T-helper 1 cell (primary cell): ENCODE results near the gene PRKCSH.
"Not testable (repeated sequence)": the region's sequence is repeated elsewhere in the genome, so short reads cannot be mapped to it uniquely, and the experiment has no call there.

Source experiments
- DNase-seq, 5 donors: peaks; one replicate each; pipeline ENCODE4 v3.0.0-alpha.2; 2012 to 2020

Gene PRKCSH

DNA sequence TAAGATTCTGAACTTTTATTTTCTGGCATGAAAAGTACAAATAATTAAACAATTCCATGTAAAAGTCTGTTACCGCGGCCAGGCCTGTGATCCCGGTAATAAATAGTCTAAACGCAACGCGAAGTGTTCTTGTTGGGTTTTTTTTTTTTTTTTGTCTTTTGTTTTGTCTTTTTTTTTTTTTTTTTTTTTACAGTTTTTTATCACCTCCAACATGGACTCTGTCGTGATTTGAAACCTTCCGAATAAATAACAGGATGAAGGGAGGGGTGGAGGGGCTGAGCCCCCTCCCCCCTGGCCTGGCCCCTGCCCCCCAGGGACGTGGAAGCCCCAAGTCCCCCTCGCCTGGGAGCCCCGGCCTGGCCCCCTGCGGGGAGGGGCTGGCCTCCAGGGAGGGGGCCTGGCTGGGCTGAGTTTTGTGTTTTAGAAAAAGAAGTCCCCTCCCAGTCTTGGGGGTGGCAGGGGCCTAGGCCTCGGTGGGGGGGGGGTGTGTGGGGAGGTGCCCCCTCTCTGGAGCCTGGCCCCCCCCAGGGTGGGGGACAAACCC lies 16.0 kb downstream of the PRKCSH start:
- DNase-seq, result no peak

DNA sequence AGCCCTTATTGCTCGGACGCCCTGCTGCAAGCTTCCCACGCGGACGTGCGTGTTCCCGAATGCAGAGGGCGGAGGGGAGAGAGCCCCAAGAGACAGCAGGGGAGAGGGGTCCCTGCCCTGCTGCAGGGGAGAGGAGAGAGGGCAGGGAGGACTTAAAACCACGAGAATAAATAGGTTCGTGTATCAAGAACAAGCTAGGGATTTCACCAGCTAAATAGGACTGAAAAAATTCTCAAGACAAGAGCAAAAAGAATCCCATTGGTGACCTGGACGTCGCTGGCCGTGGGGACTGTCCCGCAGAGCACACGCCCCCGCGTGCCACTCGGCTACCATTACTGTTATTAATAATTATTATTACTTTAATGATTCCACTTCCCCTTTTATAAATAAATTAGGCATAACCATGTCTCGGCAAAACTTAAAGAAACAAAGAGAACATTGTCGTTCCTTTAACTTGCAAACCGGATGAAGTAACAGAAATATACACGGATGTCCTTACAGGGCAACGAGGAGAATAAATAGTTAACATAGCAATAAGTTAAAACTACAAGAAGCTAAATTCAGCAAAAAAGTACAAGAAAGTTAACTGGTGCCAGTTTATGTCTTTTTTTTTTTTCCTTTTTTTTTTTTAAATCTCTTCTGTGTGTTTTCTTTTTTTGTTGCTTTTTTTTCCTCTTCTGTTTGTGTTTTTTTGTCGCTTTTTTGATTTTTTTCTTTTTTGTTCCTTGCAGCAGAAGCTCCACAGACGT lies 16.6 kb downstream of the PRKCSH start:
- no peak for DNase-seq

DNA sequence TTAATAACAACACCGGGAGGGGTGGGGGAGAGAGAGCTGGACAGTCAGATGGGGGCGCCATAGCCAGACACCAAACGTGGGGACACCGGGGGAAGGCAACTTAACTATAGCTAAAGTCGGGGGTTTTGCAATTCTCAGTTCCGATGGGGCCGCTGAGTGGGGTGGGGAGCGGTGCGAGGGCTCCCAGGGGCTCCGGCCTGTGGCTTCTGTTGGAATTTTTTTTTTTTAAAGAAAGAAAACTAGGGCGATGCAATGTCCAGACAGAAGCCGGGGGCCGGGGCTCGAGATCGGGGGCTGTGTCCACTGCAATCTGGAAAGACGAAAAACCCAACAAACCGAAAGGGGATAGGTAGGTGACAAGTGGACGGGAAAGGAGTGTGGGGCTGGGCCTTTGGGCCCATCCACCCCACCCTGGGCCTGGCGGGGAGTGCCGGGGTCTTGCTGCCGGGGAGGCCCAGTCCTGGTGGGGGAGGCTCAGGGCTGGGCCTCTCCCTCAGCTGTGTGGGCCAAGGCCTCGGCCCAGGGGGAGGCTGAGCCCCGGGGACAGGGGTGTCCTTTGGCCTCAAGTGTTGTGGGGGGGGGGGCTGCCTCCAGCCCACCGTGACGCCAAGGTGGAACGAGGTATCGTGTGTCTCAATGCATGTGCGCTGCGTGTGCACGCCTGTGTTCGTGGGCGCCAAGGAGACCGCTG lies 17.3 kb downstream of the PRKCSH start:
- DNase-seq, result no peak

DNA sequence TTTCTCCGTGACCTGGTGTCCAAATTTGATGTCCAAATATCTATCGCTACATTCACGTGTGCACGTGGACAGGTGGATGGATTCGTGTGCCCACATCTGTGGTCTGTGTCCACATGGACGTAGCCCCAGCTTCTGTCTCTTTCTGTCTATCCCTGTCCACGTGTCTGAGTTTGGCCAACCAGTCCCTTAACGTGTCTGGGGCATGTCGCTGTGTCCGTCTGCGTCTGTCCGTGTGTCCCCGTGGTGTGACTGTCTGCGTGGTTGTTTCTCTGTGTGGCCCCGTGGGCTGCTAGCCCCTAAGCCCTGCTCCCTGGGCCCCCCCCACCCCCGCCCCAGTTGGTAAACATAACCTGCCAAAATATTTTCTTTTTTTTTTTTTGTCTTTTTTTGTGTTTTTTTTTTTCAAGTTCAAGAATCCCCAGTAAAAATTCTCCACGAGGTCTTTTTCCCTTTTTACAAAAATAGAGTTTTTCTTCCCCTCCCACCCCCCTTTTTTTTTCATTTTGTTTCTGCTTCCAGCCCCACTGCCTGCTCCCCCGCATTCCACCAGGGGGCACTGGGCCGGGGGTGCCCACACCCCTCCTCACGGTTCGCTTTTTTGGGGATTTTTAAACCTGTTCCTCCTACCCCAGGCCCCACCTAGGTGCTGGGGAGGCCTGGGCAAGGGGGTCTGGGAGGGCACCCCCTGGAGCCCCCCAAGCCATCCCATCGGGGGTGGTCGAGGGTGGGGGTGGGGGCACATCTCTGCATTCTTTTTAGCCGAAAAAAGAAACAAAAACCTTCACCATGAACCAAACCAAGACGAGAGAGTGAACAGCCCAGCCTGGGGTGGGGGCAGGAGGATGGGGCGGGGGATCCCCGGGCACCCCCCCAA lies 18.3 kb downstream of the PRKCSH start:
- no peak for DNase-seq

DNA sequence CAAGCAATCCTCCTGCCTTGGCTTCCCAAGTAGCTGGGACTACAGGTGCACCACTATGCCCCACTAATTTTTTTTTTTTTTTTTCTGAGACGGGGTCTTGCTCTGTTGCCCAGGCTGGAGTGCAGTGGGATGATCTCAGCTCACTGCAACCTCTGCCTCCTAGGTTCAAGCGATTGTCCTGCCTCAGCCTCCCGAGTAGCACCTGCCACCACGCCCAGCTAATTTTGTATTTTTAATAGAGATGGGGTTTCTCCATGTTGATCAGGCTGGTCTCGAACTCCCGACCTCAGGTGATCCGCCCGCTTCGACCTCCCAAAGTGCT lies 19.8 kb downstream of the PRKCSH start:
- DNase-seq, result not testable (repeated sequence)

DNA sequence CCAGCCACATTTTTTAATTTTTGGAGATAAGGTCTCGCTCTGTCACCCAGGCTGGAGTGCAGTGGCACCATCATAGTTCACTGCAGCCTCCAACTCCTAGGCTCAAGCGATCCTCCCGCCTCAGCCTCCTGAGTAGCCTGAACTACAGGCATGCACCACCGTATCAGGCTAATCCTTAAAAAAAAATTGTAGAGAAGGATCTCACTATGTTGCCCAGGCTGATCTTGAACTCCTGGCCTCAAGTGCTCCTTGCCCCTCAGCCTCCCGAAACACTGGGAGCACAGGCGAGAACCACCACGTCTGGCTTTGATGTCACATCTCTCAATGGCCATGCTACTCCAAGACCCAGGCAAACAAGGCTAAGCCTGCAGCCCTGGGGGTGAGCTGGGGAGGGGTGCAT lies 21.2 kb downstream of the PRKCSH start:
- DNase-seq, result no peak

DNA sequence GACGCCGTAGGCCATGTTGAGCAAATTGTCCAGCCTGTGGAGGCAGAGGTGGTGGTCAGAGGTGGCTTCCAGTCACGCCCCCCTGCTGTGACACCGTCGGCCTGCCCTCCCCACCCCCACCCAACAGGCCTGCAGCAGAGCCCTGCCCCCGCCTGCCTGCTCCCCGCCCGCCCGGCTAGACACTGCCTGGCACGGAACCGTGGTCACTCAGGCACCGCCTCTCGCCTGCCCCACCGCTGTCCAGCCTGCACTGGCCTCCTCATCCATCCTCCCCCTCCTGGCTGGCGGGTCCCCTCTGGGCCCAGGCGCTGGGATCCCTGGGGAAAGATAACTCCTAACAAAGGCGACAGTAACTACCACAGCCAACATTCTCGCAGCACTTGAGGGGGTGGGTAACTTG lies 21.7 kb downstream of the PRKCSH start:
- no peak for DNase-seq

DNA sequence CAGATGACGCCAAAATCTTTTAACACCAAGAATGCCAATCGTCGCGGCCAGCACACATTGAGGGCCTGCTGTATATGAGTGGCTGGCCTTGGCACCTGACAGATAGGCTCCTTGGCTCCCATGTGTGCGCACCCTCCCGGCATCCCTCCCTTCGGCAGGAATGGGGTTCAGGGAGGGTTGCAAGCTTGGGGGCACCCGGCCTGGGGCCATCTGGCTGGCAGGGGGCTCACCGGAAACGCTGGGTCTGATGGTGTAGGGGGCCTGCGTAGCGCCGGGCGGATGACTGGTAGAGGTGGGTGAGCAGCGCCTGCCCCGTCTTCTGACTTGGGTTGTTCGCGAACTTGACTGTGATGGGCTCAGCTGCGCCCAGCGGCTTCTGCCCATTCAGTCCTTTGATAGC lies 22.4 kb downstream of the PRKCSH start:
- DNase-seq, result no peak

DNA sequence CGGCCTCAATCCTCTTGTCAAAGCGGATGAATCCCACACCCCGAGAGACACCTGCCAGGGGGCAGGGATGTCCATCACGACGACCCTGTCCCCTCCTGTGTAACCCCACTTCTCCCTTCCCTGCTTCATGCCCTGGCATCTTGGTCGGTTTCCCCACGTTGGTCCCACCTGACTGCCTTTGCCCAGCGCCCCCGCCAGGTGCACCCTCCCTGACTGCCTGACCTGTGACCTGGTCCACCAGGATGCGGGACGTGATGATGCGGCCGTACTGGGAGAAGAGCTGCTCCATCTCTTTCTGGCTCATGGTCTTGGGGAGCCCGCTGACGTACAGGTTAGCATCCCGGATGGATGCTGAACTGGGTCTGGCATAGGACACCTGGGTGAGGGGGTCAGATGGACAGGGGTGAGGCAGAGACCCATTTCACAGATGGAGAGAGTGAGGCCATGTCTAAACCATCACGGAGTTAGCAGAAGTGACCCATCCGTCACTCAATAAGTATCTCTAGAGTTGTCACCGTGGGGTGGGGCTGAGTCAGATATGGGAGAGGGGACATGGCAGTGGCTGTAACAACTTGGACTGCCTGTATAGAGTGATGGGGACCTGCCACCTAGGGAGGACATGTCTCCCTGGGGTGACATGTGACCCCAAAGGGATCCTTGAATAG lies 22.9 kb downstream of the PRKCSH start:
- DNase-seq, result no peak

DNA sequence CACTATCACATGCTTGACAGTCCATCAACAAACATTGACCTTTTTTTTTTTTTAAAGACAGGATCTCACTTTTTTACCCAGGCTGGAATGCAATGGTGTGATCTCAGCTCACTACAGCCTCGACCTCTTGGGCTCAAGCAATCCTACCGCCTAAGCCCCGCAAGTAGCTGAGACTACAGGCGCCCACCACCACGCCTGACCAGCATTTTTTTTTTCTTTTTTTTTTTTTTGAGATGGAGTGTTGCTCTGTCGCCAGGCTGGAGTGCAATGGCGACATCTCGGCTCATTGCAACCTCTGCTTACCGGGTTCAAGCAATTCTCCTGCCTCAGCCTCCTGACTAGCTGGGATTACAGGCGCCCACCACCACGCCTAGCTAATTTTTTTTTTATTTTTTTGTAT lies 23.5 kb downstream of the PRKCSH start:
- not testable (repeated sequence) for DNase-seq

DNA sequence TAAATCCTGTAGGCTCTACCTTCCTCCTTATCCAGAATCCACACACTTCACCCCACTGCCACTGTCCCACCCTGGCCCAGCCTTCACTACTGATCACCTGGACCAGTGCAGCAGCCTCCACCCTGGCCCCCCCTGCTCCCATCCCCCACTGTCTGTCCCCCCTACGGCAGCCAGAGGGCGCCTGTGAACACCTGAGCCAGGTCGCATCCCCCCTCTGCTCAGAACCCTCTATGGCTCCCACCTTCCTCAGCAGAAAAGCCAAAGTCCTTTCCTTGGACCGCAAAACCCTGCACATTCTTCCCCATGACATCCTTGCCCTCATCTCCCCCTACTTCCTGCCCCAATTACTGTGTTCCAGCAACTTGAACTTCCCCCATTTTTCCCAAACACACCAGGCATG lies 24.8 kb downstream of the PRKCSH start:
- DNase-seq, result no peak

DNA sequence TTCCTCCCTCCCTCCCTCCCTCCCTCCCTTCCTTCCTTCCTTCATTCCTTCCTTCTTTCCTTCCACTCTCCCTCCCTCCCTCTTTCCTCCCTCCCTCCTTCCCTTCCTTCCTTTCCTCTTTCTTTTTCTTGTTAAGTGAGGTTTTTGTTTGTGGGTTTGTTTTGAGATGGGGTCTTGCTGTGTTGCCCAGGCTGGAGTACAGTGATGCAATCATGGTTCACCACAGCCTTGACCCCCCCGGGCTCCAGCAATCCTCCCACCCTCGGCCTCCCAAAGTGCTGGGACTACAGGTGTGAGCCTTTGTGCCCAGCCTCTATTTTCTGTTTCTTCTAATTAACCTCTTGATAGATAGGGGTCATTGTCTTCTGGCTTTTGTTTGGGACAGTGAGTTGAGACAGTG lies 26.0 kb downstream of the PRKCSH start:
- DNase-seq, result no peak

DNA sequence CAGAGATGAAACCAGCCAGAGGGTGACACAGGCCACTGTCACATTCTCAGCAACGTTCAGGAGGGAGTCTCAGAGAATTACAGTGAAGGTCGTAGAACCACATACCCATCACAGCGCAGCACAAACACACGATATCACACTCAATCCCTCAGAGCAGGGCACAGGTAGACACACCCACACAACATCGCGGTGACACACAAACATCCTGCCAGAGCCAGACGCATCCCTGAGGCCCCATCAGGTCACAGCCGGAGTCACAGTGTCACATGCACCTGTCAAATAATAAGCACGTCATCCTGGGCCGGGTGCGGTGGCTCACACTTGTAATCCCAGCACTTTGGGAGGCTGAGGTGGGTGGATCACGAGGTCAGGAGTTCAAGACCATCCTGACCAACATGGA lies 28.0 kb downstream of the PRKCSH start:
- no peak for DNase-seq

DNA sequence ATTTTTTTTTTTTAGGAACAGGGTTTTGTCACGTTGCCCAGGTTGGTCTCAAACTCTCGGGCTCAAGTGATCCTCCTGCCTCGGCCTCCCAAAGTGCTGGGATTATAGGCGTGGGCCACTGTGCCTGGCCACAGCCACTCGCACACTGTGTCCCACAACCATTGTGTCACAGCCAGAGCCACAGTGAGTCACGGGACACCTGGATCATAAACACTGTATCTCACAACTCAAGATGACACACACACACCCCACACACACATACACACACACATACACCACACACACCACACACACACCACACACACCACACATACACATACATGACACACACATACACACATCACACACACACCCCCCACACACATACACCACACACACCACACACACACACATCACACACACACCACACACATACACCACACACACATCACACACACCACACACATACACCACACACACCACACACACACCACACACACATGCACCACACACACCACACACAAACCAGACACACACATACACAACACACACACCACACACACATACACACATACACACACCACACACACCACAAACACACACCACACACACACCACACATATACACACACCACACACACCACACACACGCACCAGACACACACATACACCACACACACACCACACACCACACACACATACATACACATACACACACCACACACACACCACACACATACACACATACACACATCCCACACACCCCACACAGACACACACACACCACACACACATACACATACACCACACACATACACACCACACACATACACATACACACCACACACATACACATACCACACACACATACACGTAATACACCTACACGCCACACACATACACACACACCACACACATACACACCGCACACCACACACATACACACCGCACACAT lies 29.2 kb downstream of the PRKCSH start:
- no peak for DNase-seq

DNA sequence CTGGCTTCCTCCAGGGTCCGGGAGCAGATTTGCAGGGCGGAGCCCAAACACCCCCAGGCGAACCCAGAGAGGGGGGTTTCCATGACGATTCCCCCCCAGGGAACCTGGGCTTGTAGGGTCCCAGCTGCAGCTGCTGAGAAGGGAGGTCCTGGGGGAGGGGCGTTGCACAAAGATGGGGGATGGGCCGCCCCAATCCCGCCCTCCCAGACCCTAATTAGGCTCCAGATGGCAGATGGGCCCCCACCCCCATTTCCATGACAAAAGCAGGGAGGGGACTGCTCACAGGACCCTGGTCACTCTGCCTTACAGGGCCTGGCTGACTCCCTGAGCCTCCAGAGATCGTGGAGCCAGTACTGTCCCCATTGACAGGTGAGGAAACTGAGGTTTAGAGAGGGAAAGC lies 30.2 kb downstream of the PRKCSH start:
- DNase-seq, result no peak

DNA sequence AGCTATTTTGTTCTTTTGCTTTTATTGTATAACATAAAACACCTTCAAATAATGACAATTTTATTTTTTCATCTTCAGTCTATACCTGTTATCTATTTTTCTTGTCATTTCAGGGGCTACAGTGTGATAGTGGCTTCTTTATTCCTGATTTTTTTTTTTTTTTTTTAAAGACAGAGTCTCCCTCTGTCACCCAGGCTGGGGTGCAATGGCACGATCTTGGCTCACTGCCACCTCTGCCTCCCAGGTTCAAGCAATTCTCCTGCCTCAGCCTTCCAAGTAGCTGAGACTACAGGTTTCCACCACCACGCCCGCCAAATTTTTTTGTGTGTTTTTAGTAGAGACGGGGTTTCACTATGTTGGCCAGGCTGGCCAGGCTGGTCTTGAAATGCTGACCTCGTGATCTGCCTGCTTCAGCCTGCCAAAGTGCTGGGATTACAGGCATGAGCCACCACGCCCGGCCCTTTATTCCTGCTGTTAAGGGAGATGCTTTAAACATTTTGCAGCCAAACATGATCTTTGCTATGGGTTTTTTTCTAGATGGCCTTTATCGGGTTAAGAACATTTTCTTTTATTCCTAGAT lies 32.9 kb downstream of the PRKCSH start:
- not testable (repeated sequence) for DNase-seq

DNA sequence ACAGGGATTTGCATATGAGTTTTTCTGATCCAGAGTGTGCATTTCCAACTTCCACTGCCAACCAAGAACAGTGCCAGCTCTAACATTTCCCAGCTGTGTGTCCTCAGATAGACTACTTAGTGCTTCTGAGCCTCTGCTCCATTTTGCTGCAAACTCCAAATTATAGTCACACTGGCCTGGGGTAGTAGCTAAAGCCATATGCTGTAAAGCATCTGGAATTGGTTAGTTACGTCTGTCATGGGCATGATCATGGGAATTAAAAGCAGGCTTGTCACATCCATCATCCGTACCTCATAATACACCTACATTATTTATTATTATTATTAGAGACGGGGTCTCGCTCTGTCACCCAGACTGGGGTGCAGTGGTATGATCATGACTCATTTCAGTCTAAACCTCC lies 38.3 kb downstream of the PRKCSH start:
- DNase-seq, result no peak

DNA sequence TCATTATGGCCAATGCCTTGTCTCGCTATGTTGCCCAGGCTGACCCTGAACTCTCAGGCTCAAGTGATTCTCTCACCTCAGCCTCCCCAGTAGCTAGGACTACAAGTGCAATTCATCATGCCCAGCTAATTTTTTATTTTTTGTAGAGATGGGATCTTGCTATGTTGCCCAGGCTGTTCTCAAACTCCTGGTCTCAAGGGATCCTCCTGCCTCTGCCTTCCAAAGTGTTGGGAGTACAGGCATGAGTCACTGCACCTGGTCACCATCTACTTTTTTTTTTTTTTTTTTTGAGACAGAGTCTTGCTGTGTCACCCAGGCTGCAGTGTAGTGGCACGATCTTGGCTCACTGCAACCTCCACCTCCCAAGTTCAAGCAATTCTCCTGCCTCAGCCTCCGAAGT lies 39.9 kb downstream of the PRKCSH start:
- not testable (repeated sequence) for DNase-seq

DNA sequence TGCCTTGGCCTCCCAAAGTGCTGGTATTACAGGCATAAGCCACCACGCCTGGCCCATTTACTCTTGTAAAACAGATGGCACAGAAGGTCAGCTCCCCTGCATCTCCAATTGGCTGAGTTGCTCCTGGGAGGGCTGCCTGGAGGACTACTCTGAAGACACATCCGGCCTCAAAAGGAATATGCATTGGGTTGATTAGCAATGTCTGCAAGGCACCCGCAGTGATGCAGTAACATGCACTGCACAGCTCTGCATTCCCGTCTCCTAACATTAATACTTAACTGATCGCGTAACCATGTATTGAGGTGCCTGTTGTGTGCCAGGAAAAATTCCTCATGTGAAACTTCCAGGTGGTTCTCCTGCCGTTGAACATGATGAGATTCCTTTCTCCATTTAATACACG lies 40.4 kb downstream of the PRKCSH start:
- no peak for DNase-seq

DNA sequence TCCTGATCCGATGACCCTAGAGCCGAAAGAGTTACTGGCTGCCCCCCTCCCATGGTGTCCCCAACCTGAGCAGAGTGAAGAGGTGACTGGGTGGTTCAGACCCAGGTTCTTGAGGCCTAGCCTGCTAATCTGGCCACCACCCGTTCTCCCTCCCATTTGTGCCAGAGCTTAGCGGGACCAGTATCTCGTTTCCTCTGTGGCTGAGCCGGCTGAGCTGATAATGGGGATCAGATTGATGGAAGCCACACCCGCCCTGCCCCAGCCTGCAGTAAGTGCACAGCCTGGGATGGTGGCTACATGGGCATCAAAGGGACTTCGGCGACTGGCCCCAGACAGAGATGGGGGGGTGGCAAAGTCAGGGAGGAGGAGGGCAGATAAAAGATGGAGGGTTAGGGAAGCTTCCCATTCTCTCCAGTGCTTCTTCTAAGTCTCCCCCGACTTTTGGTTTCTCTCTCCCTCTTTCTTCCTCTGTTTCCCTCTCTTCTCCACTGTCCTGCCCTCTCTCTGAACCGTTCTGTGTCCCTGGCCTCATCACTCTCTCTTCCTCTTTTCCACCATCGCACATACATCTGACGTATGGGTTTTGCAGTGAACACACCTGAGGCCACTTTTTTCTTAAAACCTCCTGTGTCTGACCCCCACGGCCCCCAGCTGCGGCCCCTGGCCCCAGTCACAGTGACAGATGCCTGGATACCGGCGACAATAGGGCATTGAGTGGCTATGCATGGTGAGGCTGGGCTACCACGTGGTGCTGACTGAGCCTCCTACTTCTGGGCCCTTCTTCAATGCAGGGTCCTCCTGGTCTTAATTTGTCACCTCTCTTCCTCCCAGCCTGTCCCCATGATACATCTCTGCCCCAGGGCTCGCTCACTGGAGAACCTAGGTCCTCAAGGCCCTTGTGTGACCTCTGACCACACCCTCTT lies 43.0 kb downstream of the PRKCSH start:
- DNase-seq, result no peak
